Measurements from ENCODE around the gene CHD1L. TPM values are rescaled to one million over a fixed set of nuclear protein-coding genes. Genes with fewer than 3 reads are reported as not detected.

The CHD1L gene
- polyA plus RNA-seq, 1 donor (not counting 4 experiments of a cell fraction or from before 2014, with no cell fraction given), result 49.2 TPM

DNA sequence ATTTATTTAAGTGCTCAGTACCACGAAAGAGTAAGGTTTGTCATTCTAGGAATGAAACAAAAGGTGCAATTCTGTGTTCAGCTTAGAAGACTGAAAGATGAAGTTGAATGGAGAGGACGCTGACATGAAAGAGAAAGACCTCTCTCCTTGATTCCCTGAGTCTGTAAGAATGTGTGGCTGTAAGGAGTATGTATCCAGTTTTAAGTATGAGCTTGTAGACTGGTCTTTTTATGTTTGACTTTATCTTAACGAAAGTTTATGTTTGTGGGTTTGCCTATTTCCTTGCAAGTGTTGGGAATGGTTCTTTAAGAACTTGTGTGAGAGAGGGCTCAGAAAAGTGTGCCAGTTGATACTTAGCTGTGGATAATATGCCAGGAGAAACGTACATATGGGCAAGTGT lies 1.4 kb downstream of the CHD1L start:
- H3K9me3 ChIP-seq (ENCODE audit: control insufficient read depth, low read depth, low read length), result no peaks in the 10 kb centered on the region
- no peak overlapping the region for H2AFZ ChIP-seq (ENCODE audit: control insufficient read depth, low read length)
- peaks cover 6% of the 10 kb centered on the region for H4K20me1 ChIP-seq (ENCODE audit: control insufficient read depth, extremely low read depth, insufficient read depth, low read length)
- peak overlapping the region; percentile 80 for H3K27ac ChIP-seq (ENCODE audit: control insufficient read depth, insufficient read depth, low read length)
- TF ChIP-seq EZH2 (IDR thresholded peaks at IDR 0.05; ENCODE audit: low read length), result no peak
- TF ChIP-seq, protein P1, sequence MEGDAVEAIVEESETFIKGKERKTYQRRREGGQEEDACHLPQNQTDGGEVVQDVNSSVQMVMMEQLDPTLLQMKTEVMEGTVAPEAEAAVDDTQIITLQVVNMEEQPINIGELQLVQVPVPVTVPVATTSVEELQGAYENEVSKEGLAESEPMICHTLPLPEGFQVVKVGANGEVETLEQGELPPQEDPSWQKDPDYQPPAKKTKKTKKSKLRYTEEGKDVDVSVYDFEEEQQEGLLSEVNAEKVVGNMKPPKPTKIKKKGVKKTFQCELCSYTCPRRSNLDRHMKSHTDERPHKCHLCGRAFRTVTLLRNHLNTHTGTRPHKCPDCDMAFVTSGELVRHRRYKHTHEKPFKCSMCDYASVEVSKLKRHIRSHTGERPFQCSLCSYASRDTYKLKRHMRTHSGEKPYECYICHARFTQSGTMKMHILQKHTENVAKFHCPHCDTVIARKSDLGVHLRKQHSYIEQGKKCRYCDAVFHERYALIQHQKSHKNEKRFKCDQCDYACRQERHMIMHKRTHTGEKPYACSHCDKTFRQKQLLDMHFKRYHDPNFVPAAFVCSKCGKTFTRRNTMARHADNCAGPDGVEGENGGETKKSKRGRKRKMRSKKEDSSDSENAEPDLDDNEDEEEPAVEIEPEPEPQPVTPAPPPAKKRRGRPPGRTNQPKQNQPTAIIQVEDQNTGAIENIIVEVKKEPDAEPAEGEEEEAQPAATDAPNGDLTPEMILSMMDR (optimal IDR thresholded peaks at IDR 0.05 in 1 of 3, IDR thresholded peaks at IDR 0.05 in 1 of 3, conservative IDR thresholded peaks at IDR 0.05 in 1 of 3; ENCODE audit: extremely low read depth in 1 of 3, insufficient read depth in 2 of 3, low read length in 3 of 3), result no peak
- peaks cover 60% of the 10 kb centered on the region for H3K79me2 ChIP-seq (ENCODE audit: control insufficient read depth, insufficient read depth, low read length)
- no peak for FAIRE-seq
- no peaks in the 10 kb centered on the region for H3K27me3 ChIP-seq (ENCODE audit: control insufficient read depth, extremely low read depth, insufficient read depth, low read length)
- DNase-seq (ENCODE audit: low read depth, low spot score), result no peak
- dilution Hi-C loops (cut with MboI; ENCODE audit: extremely low pct_ligation_motif_present, low sequenced_read_pairs), result no loop called here
- H3K9me1 ChIP-seq (ENCODE audit: control insufficient read depth, extremely low read depth, insufficient read depth, low read length), result peaks cover 2% of the 10 kb centered on the region
- H3K36me3 ChIP-seq (ENCODE audit: control insufficient read depth in 2 of 2, extremely low read depth in 1 of 2, insufficient read depth in 2 of 2, low read length in 2 of 2), result peaks cover 0 to 5% of the 10 kb centered on the region in 2 experiments
- H3K4me2 ChIP-seq (ENCODE audit: control insufficient read depth, extremely low read depth, insufficient read depth, low read depth, low read length), result peak overlapping the region; percentile 81
- H3K4me1 ChIP-seq (ENCODE audit: control insufficient read depth, extremely low read depth, insufficient read depth, low read length), result peaks cover 17% of the 10 kb centered on the region
- peak overlapping the region; percentile 91 for H3K9ac ChIP-seq (ENCODE audit: control insufficient read depth, extremely low read depth, insufficient read depth, low read length)
- H3K4me3 ChIP-seq (ENCODE audit: control insufficient read depth in 2 of 3, extremely low read depth in 1 of 3, insufficient read depth in 2 of 3, low read depth in 1 of 3, low read length in 3 of 3), result peak overlapping the region; percentile 81 to 93 (median 92)

DNA sequence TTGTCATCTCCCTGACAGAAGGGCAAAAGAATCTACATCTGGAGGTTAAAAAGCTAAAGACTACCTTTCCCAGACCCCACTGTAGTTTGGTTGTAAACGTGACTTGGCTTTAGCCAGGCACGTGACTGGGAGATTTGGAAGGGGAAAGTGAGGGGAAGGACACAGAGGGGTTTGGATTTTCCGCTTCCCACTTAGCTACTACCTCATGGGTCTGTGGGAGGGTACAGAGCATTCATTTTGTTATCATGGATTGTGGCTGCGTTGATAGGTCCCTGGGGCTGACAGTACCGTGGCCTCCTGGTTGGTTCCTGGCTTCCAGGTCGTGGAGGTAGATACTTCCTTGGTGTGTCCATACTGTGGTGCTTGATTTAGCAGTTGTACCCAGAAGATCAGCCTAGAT lies 2.6 kb downstream of the CHD1L start:
- Histone ChIP-seq H2AFZ (ENCODE audit: control insufficient read depth, low read length) (no peak overlapping the region), H3K9ac (ENCODE audit: control insufficient read depth, extremely low read depth, insufficient read depth, low read length) (no peak overlapping the region), H3K4me3 (ENCODE audit: control insufficient read depth in 2 of 3, extremely low read depth in 1 of 3, insufficient read depth in 2 of 3, low read depth in 1 of 3, low read length in 3 of 3) (no peak overlapping the region), H3K36me3 (ENCODE audit: control insufficient read depth in 2 of 2, extremely low read depth in 1 of 2, insufficient read depth in 2 of 2, low read length in 2 of 2) (peaks cover 0 to 5% of the 10 kb centered on the region in 2 experiments), H3K27me3 (ENCODE audit: control insufficient read depth, extremely low read depth, insufficient read depth, low read length) (no peaks in the 10 kb centered on the region), H3K4me1 (ENCODE audit: control insufficient read depth, extremely low read depth, insufficient read depth, low read length) (peaks cover 17% of the 10 kb centered on the region), H4K20me1 (ENCODE audit: control insufficient read depth, extremely low read depth, insufficient read depth, low read length) (peaks cover 6% of the 10 kb centered on the region), H3K27ac (ENCODE audit: control insufficient read depth, insufficient read depth, low read length) (peak overlapping the region; percentile 12), H3K9me1 (ENCODE audit: control insufficient read depth, extremely low read depth, insufficient read depth, low read length) (peaks cover 2% of the 10 kb centered on the region), H3K4me2 (ENCODE audit: control insufficient read depth, extremely low read depth, insufficient read depth, low read depth, low read length) (no peak overlapping the region), H3K9me3 (ENCODE audit: control insufficient read depth, low read depth, low read length) (no peaks in the 10 kb centered on the region), H3K79me2 (ENCODE audit: control insufficient read depth, insufficient read depth, low read length) (peaks cover 70% of the 10 kb centered on the region)
- TF ChIP-seq EZH2 (IDR thresholded peaks at IDR 0.05; ENCODE audit: low read length), result no peak
- TF ChIP-seq, protein P1 (optimal IDR thresholded peaks at IDR 0.05 in 1 of 3, IDR thresholded peaks at IDR 0.05 in 1 of 3, conservative IDR thresholded peaks at IDR 0.05 in 1 of 3; ENCODE audit: extremely low read depth in 1 of 3, insufficient read depth in 2 of 3, low read length in 3 of 3), result no peak
- no peak for FAIRE-seq
- DNase-seq (ENCODE audit: low read depth, low spot score), result no peak
- dilution Hi-C loops (cut with MboI; ENCODE audit: extremely low pct_ligation_motif_present, low sequenced_read_pairs), result no loop called here
